C4-2B (cell line): ENCODE measurements around the gene AIG1.

Experiments
- ZFX ChIP-seq: fragments of 450-650 bp; IDR thresholded peaks from 2 replicates; pipeline ENCODE4 v1.6.1; 2017
- TF ChIP-seq, protein P1 (sequence below): fragments of 450-650 bp; conservative IDR thresholded peaks from 2 replicates; pipeline ENCODE4 v1.5.1; 2017; ENCODE audit warnings: mild to moderate bottlenecking

- TF ChIP-seq, protein P1, sequence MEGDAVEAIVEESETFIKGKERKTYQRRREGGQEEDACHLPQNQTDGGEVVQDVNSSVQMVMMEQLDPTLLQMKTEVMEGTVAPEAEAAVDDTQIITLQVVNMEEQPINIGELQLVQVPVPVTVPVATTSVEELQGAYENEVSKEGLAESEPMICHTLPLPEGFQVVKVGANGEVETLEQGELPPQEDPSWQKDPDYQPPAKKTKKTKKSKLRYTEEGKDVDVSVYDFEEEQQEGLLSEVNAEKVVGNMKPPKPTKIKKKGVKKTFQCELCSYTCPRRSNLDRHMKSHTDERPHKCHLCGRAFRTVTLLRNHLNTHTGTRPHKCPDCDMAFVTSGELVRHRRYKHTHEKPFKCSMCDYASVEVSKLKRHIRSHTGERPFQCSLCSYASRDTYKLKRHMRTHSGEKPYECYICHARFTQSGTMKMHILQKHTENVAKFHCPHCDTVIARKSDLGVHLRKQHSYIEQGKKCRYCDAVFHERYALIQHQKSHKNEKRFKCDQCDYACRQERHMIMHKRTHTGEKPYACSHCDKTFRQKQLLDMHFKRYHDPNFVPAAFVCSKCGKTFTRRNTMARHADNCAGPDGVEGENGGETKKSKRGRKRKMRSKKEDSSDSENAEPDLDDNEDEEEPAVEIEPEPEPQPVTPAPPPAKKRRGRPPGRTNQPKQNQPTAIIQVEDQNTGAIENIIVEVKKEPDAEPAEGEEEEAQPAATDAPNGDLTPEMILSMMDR, result no peak
- TF ChIP-seq ZFX, result no peak
Observed at GRCh38 chr6:143185288-143185687, 124.6 kb downstream of the AIG1 start.
